DND-41 (cell line): Measurements from ENCODE around the gene UBE2QL1.

ENCODE experiments used
- EZH2 ChIP-seq: IDR thresholded peaks from 3 replicates; pipeline ENCODE4 v1.6.1; 2012; ENCODE audit warnings: borderline replicate concordance, low read depth, mild to moderate bottlenecking, moderate library complexity, low read length, inconsistent platforms; ENCODE audit not compliant: severe bottlenecking
- TF ChIP-seq, protein P1 (sequence below): IDR thresholded peaks from 2 replicates; pipeline ENCODE4 v1.5.1; 2012; ENCODE audit warnings: borderline replicate concordance, low read length, moderate library complexity, mild to moderate bottlenecking; ENCODE audit not compliant: poor library complexity, severe bottlenecking; ENCODE audit errors: extremely low read depth

- TF ChIP-seq, protein P1, sequence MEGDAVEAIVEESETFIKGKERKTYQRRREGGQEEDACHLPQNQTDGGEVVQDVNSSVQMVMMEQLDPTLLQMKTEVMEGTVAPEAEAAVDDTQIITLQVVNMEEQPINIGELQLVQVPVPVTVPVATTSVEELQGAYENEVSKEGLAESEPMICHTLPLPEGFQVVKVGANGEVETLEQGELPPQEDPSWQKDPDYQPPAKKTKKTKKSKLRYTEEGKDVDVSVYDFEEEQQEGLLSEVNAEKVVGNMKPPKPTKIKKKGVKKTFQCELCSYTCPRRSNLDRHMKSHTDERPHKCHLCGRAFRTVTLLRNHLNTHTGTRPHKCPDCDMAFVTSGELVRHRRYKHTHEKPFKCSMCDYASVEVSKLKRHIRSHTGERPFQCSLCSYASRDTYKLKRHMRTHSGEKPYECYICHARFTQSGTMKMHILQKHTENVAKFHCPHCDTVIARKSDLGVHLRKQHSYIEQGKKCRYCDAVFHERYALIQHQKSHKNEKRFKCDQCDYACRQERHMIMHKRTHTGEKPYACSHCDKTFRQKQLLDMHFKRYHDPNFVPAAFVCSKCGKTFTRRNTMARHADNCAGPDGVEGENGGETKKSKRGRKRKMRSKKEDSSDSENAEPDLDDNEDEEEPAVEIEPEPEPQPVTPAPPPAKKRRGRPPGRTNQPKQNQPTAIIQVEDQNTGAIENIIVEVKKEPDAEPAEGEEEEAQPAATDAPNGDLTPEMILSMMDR: no peak
- no peak for TF ChIP-seq EZH2
Measured at GRCh38 chr5:6470672-6471071, 22.0 kb downstream of the UBE2QL1 start.
